Fibroblast of skin of right quadriceps (primary cell): ENCODE results near the gene UTS2R.
"Not testable (repeated sequence)": the region's sequence is repeated elsewhere in the genome, so short reads cannot be mapped to it uniquely, and the experiment has no call there.

Source experiments
- DNase-seq: peaks from one replicate; pipeline ENCODE4 v3.0.0-alpha.2; 2013

Gene UTS2R

GRCh38 chr17:82411396-82412053 lies 40.0 kb downstream of the UTS2R start:
- DNase-seq = no peak

DNA sequence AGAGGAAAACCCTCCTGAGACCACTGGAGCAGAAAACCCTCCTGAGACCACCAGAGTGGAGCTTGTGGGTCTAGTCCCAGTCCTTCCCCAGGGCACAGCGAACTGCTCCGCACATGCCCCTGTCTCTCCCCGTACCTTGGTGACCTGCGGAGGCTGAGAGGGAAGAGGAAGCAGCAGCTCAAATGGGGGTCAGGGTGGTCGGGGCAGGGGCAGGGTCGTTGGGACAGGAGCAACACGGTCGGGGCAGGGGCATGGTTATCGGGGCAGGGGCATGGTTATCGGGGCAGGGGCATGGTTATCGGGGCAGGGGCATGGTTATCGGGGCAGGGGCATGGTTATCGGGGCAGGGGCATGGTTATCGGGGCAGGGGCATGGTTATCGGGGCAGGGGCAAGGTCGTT lies 40.5 kb downstream of the UTS2R start:
- not testable (repeated sequence) for DNase-seq

- DNase-seq = no peak
Observed at GRCh38 chr17:82412535-82413520, 41.3 kb downstream of the UTS2R start.

- DNase-seq = peak; percentile 66
Observed at GRCh38 chr17:82414548-82415281, 43.1 kb downstream of the UTS2R start.

GRCh38 chr17:82415336-82415735 lies 43.8 kb downstream of the UTS2R start:
- DNase-seq = no peak

DNA sequence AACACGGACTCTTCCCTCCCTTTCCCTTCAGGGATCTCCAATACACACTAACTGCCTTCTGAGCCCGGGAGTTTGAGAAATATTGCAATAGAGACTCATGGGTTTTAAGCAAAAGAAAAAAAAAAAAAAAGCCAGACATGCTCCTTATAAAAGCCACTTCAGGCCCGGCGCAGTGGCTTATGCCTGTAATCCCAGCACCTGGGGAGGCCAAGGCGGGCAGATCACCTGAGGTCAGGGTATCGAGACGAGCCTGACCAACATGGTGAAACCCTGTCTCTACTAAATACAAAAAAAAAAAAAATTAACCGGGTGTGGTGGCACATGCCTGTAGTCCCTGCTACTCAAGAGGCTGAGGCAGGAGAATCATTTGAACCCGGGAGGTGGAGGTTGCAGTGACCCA lies 44.2 kb downstream of the UTS2R start:
- DNase-seq = no peak

- DNase-seq = no peak
Observed at GRCh38 chr17:82416264-82416663, 44.7 kb downstream of the UTS2R start.

DNA sequence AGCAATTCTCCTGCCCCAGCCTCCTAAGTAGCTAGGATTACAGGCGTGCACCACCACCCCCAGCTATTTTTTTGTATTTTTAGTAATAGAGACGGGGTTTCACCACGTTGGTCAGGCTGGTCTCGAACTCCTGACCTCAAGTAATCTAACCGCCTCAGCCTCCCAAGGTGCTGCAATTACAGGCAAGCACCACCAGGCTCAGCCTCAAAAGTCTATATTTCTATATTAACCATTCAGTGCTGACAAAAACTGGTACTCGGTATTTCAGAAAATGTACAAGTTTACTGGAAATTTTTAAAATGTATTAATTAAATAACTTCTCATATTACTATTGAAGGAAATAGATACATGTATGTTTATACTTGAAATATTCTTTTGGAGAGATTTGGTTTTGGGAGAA lies 45.2 kb downstream of the UTS2R start:
- DNase-seq = no peak

GRCh38 chr17:82418001-82418986 lies 46.7 kb downstream of the UTS2R start, which contains the start of the genes HEXD and OGFOD3:
TSS of gene HEXD (plus strand) at chr17:82418347. CDS start at chr17:82419800, 1,453 bp downstream.
TSS of gene OGFOD3 (minus strand) at chr17:82418586. CDS start at chr17:82418485, 101 bp downstream.
- DNase-seq = peak; percentile 83

DNA sequence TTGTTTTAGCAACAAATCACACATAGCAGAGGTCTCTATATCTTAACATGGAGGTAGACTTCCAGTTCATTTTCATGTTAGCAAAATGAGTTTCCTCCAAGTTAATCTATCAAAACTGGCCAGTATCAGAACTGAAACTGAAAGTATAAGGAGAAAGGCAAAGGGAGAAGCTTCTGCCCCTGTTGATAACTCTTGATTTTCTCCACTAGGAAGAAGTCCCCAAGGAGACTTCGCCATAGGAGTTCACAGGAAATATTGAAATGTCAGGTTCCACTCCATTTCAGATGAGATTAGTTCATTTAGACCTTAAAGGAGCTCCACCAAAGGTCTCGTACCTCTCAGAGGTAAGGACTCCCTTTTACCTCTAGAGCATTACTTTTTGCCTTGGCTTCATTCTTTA lies 48.0 kb downstream of the UTS2R start:
- DNase-seq = no peak

DNA sequence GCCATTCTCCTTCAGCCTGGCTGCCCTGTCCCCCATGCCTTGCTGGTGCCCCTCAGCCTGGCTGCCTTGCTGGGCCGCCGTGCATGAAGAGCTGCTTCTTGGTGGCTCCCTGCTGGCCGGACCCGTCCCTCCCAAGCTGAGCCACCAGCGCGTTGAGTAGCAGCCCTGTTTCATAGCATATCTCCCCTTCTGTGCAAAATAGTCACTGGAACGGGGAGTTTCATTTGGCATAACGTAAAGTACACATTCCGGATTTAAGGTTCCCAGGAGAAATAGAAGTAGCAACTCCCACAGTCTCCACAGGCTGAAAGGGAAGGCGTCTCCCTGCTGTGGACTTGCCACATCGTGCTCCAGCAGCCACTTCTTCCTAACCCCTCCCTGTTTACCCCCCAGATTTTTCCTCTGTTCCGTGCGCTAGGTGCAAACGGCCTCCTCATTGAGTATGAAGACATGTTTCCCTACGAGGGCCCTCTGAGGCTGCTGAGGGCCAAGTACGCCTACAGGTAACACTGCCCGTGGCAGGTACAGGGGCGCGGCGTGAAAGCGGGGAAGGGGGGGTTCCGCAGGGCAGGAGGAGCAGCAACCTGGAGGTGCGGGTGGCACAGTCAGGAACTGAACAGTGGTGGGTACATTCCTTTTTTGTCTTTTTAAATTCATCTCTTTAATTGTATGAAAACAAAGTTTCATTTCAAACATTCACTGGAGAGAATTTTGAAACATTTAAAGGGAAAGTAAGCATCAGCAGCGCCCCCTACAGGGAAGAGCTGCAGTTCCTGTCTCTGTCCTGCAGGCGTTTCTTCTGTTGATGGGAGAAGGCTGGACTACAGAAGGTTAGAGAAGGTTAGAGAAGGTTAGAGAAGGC lies 52.7 kb downstream of the UTS2R start:
- DNase-seq = peak; percentile 18

DNA sequence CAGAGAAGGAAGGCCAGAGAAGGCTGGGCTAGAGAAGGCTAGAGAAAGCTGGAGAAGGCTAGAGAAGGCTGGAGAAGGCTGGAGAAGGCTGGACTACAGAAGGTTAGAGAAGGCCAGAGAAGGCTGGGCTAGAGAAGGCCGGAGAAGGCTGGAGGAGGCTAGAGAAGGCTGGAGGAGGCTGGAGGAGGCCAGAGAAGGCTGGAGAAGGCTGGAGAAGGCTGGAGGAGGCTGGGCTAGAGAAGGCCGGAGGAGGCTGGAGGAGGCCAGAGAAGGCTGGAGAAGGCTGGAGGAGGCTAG lies 53.2 kb downstream of the UTS2R start:
- no peak for DNase-seq
